ENCODE data around the gene PFKFB2. TPM values are rescaled to one million over a fixed set of nuclear protein-coding genes. Genes with fewer than 3 reads are reported as not detected.
A peak's percentile ranks its signal among the peaks of the same experiment; 100 is the strongest.

The PFKFB2 gene
- total RNA-seq, 1 experiment from 2014 or later, result 35.6 TPM

GRCh38 chr1:207036865-207037264, 16.2 kb upstream of the PFKFB2 start:
- Histone ChIP-seq H3K27me3 (ENCODE audit: control insufficient read depth, insufficient read depth, low read length) (peaks cover 18% of the 10 kb centered on the region), H3K36me3 (ENCODE audit: control insufficient read depth, insufficient read depth, low read length) (no peaks in the 10 kb centered on the region), H3K9me3 (ENCODE audit: control insufficient read depth, insufficient read depth, low read depth, low read length) (no peaks in the 10 kb centered on the region), H3K27ac (ENCODE audit: low read length) (no peak overlapping the region), H3K4me3 (ENCODE audit: low read depth in 2 of 2, low read length in 2 of 2) (no peak overlapping the region), H3K4me1 (ENCODE audit: control insufficient read depth, insufficient read depth, low read length) (no peaks in the 10 kb centered on the region)
- intact Hi-C loops (cut with micrococcal nuclease; ENCODE audit: unreplicated experiment) (no loop called here), in situ Hi-C loops (cut with HindIII; ENCODE audit: low pct_unique_long_range_greater_than_20kb, low sequenced_read_pairs) (no loop called here)
- BruUV-seq (replicated peaks), result no TSS peak
- TF ChIP-seq TCF7L2 (IDR thresholded peaks at IDR 0.05; ENCODE audit: low read depth, low read length) (no peak), CTCF (IDR thresholded peaks at IDR 0.05) (no peak), SIN3A (IDR thresholded peaks at IDR 0.05; ENCODE audit: borderline replicate concordance, insufficient read depth, low read depth, low read length) (no peak), POLR2AphosphoS5 (IDR thresholded peaks at IDR 0.05; ENCODE audit: low read depth, low read length) (no peak), REST (IDR thresholded peaks at IDR 0.05; ENCODE audit: insufficient read depth in 1 of 2, low read depth in 2 of 2, low read length in 1 of 2) (no peak)
- POLR2A ChIA-PET, result no interaction called here
- CTCF ChIA-PET, result no interaction called here
- DNase-seq (ENCODE audit: low read depth, low spot score) (no peak), ATAC-seq (no peak)

- CTCF ChIA-PET, result interaction anchor here (0.9 kb wide), 1 partner anchor 45 kb away, joined by 4 read pairs; no protein-coding TSS in a partner anchor
- Histone ChIP-seq H3K27me3 (ENCODE audit: control insufficient read depth, insufficient read depth, low read length) (peaks cover 9% of the 10 kb centered on the region), H3K4me3 (ENCODE audit: low read depth in 2 of 2, low read length in 2 of 2) (no peak overlapping the region), H3K9me3 (ENCODE audit: control insufficient read depth, insufficient read depth, low read depth, low read length) (no peaks in the 10 kb centered on the region), H3K27ac (ENCODE audit: low read length) (no peak overlapping the region), H3K4me1 (ENCODE audit: control insufficient read depth, insufficient read depth, low read length) (no peaks in the 10 kb centered on the region), H3K36me3 (ENCODE audit: control insufficient read depth, insufficient read depth, low read length) (no peaks in the 10 kb centered on the region)
- TF ChIP-seq SIN3A (IDR thresholded peaks at IDR 0.05; ENCODE audit: borderline replicate concordance, insufficient read depth, low read depth, low read length) (no peak), POLR2AphosphoS5 (IDR thresholded peaks at IDR 0.05; ENCODE audit: low read depth, low read length) (no peak), TCF7L2 (IDR thresholded peaks at IDR 0.05; ENCODE audit: low read depth, low read length) (no peak), CTCF (IDR thresholded peaks at IDR 0.05) (no peak), REST (IDR thresholded peaks at IDR 0.05; ENCODE audit: insufficient read depth in 1 of 2, low read depth in 2 of 2, low read length in 1 of 2) (no peak)
- POLR2A ChIA-PET, result no interaction called here
- peak; percentile 48; the same call in 1 of the 2 replicates for ATAC-seq
- intact Hi-C loops (cut with micrococcal nuclease; ENCODE audit: unreplicated experiment), result no loop called here
- in situ Hi-C loops (cut with HindIII; ENCODE audit: low pct_unique_long_range_greater_than_20kb, low sequenced_read_pairs), result no loop called here
- BruUV-seq (replicated peaks), result no TSS peak
- DNase-seq (ENCODE audit: low read depth, low spot score), result no peak
Observed at GRCh38 chr1:207039380-207040180, 13.5 kb upstream of the PFKFB2 start.
